ENCODE data around the gene PTCHD4. TPM values are rescaled to one million over a fixed set of nuclear protein-coding genes. Genes with fewer than 3 reads are reported as not detected.

Gene PTCHD4
- polyA plus RNA-seq, 1 donor from 2014 or later: 3.4 TPM

- TF ChIP-seq REST (IDR thresholded peaks at IDR 0.05; ENCODE audit: borderline replicate concordance): no peak
- no peak for TF ChIP-seq TAF1 (IDR thresholded peaks at IDR 0.05; ENCODE audit: low read depth)
These were observed 32.9 kb downstream of the PTCHD4 start (continued) for GRCh38 chr6:48078120-48078519.

GRCh38 chr6:48075181-48075580 lies 35.8 kb downstream of the PTCHD4 start:
- no peaks in the 10 kb centered on the region for H3K36me3 ChIP-seq (ENCODE audit: insufficient read depth, low read length)
- no peak overlapping the region for H2AFZ ChIP-seq (ENCODE audit: low read depth, low read length)
- H3K79me2 ChIP-seq (replicated peaks; ENCODE audit: insufficient read depth, low read length): no peaks in the 10 kb centered on the region
- no peaks in the 10 kb centered on the region for H3K27me3 ChIP-seq (ENCODE audit: insufficient read depth, low read depth, low read length)
- TF ChIP-seq EZH2 (IDR thresholded peaks at IDR 0.05; ENCODE audit: borderline replicate concordance, insufficient read depth, low read length, poor library complexity, severe bottlenecking): no peak
- TF ChIP-seq CTCF (IDR thresholded peaks at IDR 0.05; ENCODE audit: poor library complexity, severe bottlenecking): no peak
- TF ChIP-seq MXI1 (conservative IDR thresholded peaks at IDR 0.05; ENCODE audit: poor library complexity, severe bottlenecking): no peak
- TF ChIP-seq TAF1 (IDR thresholded peaks at IDR 0.05; ENCODE audit: low read depth): no peak
- TF ChIP-seq RAD21 (conservative IDR thresholded peaks at IDR 0.05): no peak
- TF ChIP-seq EP300 (conservative IDR thresholded peaks at IDR 0.05; ENCODE audit: poor library complexity, severe bottlenecking): no peak
- TF ChIP-seq POLR2AphosphoS5 (IDR thresholded peaks at IDR 0.05): no peak
- TF ChIP-seq SMC3 (conservative IDR thresholded peaks at IDR 0.05; ENCODE audit: poor library complexity): no peak
- no peak for TF ChIP-seq REST (IDR thresholded peaks at IDR 0.05; ENCODE audit: borderline replicate concordance)
- no peaks in the 10 kb centered on the region for H4K20me1 ChIP-seq (ENCODE audit: insufficient read depth)
- H3K9me3 ChIP-seq (ENCODE audit: low read length): no peaks in the 10 kb centered on the region
- H3K4me2 ChIP-seq (ENCODE audit: low read length): no peak overlapping the region
- no peak overlapping the region for H3K9ac ChIP-seq (ENCODE audit: low read length)
- no peak overlapping the region for H3K4me3 ChIP-seq (ENCODE audit: low read length)
- no peaks in the 10 kb centered on the region for H3F3A ChIP-seq (ENCODE audit: insufficient read depth, low read length, poor library complexity, severe bottlenecking)
- no peaks in the 10 kb centered on the region for H3K9me2 ChIP-seq (ENCODE audit: insufficient read depth, low read length)
- no peak overlapping the region for H3K27ac ChIP-seq (ENCODE audit: low read length)
